Adipose tissue (tissue), 3 donors: ENCODE data around the gene GUCY2D. TPM values are rescaled to one million over a fixed set of nuclear protein-coding genes. Genes with fewer than 3 reads are reported as not detected.
"Not testable (repeated sequence)": the region's sequence is repeated elsewhere in the genome, so short reads cannot be mapped to it uniquely, and the experiment has no call there.

ENCODE experiments used
- H3K27ac ChIP-seq: one replicate; pipeline ENCODE4 v1.5.1; 2013; ENCODE audit warnings: low read depth, low read length
- WGBS, 3 donors: extraction: QIAGEN DNeasy Blood & Tissue Kit; methylation state at CpG; one replicate each; pipeline ENCODE4 v1.1.7; 2013; 5-methylcytosine and 5-hydroxymethylcytosine counted together
- polyA plus RNA-seq, 3 donors: library from polyadenylated mRNA; stranded (reverse); fragments of 200-250 nt; gene quantifications; one replicate each; pipeline ENCODE4 v1.2.3, GENCODE V29; 2013
- donor health status: healthy with polysubstance abuse.
- donor health status: Bipolar disorder and iron deficiency.
- donor health status: healthy.

The GUCY2D gene
- polyA plus RNA-seq, 3 donors: 0.04 to 0.15 (median 0.11) TPM

DNA sequence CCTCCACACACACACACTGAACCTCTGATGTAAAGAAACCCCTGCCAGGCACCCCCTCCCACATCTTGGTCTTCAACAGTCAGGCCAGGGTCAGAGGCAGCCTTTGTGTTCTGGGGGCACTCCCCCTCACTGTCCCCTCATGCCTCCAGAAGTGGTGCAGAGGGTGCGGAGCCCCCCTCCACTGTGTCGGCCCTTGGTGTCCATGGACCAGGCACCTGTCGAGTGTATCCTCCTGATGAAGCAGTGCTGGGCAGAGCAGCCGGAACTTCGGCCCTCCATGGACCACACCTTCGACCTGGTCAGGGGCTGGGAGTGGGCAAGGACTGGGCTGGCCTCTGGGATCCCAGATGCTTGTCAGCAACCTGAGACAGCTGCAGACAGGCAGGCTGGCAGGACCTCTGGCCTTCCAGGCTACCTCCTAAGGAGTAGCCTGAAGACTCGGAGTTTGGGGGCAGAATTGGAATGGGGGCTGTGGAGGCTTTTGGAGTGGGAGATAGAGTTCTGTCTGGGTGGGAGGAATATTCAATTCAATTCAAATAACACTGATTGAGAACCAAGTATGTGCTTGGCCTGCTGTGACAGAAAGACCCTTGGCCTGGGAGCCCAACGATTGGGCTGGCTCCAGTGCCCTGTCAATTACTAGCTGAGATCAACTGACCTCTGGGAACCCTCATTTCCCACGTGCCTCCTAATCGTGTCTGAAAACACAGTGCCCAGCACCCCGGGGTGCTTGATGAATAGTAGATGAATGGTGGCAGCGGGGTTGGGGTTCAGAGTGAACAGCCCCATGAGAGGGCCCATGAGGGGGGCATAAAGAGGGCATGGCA, 11.5 kb downstream of the GUCY2D start:
- H3K27ac ChIP-seq: no peak overlapping the region
- 82 to 88% (median 85%) methylated on average over 12 of the region's 12 CpGs for WGBS, 3 donors

DNA sequence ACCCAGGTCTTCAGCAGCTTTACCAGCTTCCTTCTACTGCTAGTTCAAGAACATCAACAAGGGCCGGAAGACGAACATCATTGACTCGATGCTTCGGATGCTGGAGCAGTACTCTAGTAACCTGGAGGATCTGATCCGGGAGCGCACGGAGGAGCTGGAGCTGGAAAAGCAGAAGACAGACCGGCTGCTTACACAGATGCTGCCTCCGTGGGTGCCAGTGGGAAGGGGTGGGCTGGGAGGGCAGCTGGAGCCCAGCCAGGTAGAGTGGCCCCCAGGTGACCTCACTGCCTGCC, 12.1 kb downstream of the GUCY2D start:
- WGBS, 3 donors: 92 to 96% (median 94%) methylated on average over 9 of the region's 9 CpGs
- no peak overlapping the region for H3K27ac ChIP-seq

GRCh38 chr17:8015236-8015956, 13.0 kb downstream of the GUCY2D start:
- 70 to 77% (median 76%) methylated on average over 42 to 44 of the region's 44 CpGs for WGBS, 3 donors
- H3K27ac ChIP-seq: no peak overlapping the region

DNA sequence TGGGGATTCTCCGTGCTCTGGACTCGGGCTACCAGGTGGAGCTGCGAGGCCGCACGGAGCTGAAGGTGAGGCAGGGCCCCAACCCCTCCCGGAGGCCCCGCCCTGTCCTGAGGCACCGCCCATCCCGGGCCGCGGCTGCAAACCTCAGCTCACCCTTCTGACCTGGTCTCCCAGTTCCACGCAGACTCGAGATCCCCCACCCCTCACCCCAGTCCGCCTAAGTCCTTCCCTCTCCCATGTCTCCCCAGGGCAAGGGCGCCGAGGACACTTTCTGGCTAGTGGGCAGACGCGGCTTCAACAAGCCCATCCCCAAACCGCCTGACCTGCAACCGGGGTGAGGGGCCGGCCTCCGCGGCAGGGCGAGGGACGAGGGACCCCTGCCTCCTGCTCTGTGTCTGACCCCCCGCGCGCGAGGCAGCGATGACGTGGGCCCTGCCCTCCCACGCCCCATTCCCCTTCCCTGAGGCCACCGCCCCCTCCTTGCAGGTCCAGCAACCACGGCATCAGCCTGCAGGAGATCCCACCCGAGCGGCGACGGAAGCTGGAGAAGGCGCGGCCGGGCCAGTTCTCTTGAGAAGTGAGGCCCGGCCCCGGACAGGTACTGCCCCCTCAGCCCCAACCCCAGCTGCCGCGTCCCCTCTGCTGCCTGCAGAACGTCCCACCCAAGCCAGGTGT, 13.7 kb downstream of the GUCY2D start:
- H3K27ac ChIP-seq: no peak overlapping the region

DNA sequence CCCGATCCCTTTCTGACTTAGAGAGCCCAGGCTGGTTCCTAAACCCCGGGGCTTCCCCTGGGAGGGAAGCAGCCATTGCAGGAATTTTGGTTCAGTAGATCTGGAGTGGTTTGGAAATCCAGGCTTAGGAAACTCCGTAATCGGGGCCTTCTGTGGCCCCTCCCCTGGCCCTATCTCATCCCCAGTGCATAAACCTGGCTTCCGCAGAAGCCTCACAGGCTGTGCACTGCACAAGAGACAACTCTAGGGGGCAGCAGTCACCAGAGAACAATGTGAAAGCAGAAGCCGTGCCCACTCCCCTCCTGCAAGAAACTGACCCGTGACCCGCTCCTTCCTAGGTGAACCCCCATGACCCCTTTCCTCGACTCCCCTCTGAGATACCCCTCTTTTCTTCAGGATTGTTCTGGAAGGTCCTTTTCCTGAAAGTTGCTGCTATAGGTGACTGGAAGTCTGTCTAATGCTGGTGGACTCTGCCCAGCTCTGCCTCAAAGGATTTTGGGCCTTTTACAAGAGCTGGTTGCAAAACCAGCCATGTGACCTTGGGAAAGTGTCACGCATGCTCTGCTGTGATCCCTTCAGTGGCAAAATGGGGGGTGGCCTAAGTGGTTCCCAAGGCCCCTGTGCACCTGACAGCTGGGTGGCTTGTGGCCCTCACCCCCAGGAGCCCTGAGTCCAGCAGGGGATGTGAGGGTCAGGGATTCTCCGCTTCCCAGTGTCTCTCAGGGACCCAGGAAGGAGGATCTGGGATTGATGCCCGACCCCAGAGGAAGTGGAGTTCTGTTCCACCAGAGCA, 14.4 kb downstream of the GUCY2D start:
- no peak overlapping the region for H3K27ac ChIP-seq
- 18 to 22% (median 20%) methylated on average over 12 of the region's 12 CpGs for WGBS, 3 donors

More for the DNA sequence above, 13.7 kb downstream of the GUCY2D start:
- WGBS, 3 donors: 1 to 5% (median 2%) methylated on average over 39 to 46 of the region's 46 CpGs

DNA sequence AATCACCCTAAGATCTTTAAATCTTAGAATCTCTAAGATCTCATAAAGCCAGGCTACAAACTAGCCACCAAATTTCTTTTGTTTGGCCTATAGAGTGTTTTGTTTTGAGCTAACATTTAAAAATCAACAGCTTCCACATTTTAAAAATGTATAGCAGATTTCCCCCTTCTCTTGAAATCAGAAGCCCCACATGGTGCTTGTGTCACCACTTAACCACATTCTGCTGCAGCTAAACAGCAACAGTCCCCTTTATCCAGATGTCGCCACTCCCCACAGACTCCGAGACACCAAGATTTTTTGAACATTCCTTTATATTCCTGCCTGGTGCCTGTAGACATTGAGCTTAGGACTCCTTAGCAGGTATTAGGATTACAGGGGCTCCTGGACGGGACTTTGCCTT, 16.0 kb downstream of the GUCY2D start:
- WGBS, 3 donors: 53 to 84% (median 62%) methylated on average over 3 of the region's 3 CpGs
- no peak overlapping the region for H3K27ac ChIP-seq

GRCh38 chr17:8019166-8019565, 16.8 kb downstream of the GUCY2D start:
- H3K27ac ChIP-seq: no peak overlapping the region
- WGBS, 3 donors: 48 to 87% (median 64%) methylated on average over 5 of the region's 5 CpGs

GRCh38 chr17:8019665-8020650, 17.5 kb downstream of the GUCY2D start:
- WGBS, 3 donors: 74 to 87% (median 75%) methylated on average over 15 to 16 of the region's 16 CpGs

DNA sequence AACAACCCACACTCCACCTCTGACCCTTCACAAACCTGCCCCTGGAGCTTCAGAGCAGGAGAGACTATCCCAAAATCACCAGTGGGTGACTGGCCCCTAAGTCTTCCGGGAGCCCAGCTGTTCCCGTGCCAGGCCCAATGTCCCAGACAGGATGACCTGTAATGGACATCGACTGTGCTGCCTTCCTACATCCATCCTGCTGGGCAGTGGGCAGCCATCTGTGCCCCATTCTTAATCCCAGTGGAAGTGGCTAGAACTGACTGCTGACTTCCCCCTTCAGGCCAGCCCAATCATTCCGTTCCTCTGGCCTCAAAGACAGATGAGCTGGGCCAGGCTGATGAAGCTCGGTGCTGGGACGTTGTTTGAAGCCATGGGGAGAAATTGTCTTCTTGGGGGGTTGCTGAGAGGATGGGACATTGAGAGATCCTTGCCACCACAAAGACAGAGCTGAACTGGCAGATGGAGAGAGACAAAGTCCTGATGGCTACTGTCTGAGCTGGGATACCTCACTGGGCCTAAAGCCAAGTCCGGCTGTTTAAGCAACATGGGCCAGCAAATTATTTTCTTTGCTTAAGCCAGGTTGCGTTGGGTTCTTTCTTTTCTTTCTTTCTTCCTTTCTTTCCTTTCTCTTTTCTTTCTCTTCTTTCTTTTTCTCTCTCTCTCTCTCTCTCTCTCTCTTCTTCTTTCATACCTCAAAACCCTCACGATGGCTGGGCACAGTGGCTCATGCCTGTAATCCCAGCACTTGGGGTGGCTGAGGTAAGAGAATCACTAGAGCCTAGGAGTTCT, 18.6 kb downstream of the GUCY2D start:
- no peak overlapping the region for H3K27ac ChIP-seq
- 87 to 94% (median 88%) methylated on average over 9 of the region's 9 CpGs for WGBS, 3 donors

More at GRCh38 chr17:8019665-8020650, 17.5 kb downstream of the GUCY2D start:
- no peak overlapping the region for H3K27ac ChIP-seq

- WGBS, 3 donors: 94 to 95% (median 95%) methylated on average over 13 of the region's 13 CpGs
- no peak overlapping the region for H3K27ac ChIP-seq
These were observed 19.3 kb downstream of the GUCY2D start for GRCh38 chr17:8021565-8022359.

GRCh38 chr17:8022360-8023003, 20.1 kb downstream of the GUCY2D start:
- H3K27ac ChIP-seq: no peak overlapping the region
- 75 to 87% (median 80%) methylated on average over 4 of the region's 4 CpGs for WGBS, 3 donors

GRCh38 chr17:8024161-8024560, 21.7 kb downstream of the GUCY2D start:
- not testable (repeated sequence) for H3K27ac ChIP-seq
- WGBS, 3 donors: 56 to 84% (median 60%) methylated on average over 6 of the region's 6 CpGs

DNA sequence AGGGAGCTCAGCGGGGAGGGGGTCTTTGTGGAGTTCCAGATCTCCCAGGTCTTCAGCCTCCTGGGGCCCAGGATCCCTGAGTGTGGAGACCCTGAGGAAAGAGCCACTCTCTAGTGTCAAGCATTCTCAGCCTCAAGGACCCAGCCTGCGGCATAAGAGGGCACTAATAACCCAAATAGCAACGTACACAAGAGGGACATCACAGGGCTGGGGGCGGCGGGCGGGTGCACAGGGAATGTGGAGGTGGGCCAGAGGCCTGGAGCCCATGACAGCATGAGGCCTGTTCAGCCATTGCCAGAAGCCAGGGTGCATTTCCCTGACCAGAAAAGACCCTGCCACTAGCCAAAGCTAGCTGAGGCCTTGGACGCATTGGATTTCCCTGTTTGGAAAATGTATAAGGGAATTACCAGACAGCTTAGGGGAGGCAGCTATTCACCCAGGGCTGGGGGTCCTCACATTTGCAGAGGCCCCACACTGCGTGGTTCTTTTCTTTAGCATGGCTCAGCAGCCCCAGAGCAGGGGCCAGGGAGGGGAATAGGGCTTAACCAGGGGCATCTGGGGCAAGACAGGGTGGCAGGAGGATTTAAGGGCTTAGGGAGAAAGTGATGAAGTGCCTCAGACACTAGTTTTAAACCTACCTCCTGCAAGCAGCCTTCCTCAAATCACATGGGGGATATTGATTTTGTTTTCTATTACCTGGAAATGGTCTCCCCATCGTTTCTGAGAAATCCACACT, 22.9 kb downstream of the GUCY2D start:
- 81 to 94% (median 90%) methylated on average over 9 of the region's 9 CpGs for WGBS, 3 donors
- H3K27ac ChIP-seq: no peak overlapping the region

DNA sequence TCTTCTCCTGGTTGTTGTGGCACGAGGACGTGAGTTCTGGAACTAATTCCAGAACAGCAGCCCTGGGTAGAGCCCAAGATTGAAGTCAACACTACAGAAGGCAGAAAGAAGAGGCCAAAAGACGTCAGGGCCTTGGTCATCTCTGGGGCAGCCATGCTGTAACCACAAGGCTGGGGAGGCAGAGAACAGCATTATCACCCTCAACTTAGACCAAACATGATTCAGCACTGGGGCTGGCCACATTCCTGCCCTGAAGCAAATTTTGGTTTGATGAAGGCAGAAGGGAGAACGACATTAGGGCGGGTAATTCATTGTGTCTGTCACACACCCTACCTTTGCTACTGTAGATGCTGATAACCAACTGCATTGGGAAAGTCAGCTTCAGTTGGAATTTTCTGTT, 26.7 kb downstream of the GUCY2D start:
- H3K27ac ChIP-seq: no peak overlapping the region
- WGBS, 3 donors: 74 to 79% (median 78%) methylated on average over 5 of the region's 5 CpGs

DNA sequence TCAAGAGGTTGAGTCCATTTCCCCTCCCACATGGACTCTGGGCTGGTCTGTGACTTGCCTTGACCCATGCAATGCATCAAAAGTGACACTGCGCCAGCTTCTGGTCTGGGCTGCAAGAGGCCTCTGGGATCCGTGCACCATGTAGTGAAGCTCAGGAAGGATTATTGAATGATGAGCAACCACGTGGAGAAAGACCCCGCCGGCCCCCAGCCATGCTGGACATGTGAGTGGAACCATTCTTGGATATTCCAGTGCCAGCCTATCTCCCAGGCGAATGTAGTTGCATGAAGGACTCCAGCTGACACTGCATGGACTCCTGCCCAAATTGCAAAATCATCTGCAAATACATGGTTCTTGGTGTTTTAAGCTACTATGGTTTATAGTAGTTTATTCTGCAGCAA, 28.8 kb downstream of the GUCY2D start:
- 72 to 78% (median 73%) methylated on average over 6 of the region's 6 CpGs for WGBS, 3 donors
- no peak overlapping the region for H3K27ac ChIP-seq
